ENCODE results near the gene SEPTIN3.

Gene SEPTIN3, protein sequence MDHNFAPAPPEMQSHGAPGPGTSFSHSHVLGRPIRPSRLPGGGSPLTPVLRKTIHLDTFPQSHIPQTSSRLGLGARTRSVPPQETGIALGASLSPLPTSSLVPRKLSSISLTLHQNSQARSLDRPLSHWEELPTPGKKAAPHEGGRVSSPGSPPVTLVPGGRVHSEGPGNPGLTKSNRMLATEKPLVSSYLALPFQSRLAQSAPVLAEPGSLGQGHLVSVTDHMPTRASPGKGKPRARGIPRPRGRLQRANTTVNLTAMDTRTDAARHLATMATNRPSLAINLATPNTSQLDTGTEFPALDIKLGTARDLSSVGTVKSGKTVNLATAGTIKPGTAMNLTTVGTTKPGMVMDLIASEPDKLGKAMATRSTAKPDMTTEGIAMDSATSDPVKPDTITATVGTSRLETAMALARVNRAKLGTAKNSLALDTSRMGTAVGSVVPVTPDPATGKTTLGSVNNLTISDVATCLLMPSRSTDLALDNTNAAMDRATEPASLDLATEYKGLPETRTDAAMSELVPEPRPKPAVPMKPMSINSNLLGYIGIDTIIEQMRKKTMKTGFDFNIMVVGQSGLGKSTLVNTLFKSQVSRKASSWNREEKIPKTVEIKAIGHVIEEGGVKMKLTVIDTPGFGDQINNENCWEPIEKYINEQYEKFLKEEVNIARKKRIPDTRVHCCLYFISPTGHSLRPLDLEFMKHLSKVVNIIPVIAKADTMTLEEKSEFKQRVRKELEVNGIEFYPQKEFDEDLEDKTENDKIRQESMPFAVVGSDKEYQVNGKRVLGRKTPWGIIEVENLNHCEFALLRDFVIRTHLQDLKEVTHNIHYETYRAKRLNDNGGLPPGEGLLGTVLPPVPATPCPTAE

DNA sequence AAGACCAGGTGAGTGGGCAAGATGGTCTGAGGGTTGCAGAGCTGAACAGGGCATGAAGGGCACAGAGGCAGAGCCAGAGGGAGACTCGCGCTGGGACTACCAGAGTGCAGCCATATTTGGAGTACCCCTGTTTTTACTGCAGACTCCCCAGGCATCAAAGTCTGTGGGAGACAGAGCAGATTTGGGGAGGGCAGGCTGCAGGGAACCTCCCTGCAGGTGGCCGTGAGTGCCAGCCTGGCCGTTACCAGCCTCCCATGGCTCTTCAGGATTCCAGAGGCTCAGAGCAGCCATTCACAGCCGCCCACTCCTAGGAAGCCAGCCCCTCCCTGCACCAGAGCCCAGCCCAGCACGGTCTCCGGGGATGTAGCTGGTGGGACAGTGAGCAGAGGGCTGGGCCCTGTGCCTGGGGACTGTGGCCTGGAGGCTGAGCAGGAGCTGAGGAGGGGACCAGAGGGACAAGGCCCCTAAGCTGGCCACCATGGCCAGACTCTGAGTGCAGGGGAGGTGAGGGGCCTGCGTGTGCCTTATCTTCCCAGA lies at the start of gene SEPTIN3:
Gene SEPTIN3 (plus strand): TSS at position 334 of the 537 bp plus-strand sequence. CDS start 2,050 bp downstream, outside the sequence.
- TF ChIP-seq, protein P1, sequence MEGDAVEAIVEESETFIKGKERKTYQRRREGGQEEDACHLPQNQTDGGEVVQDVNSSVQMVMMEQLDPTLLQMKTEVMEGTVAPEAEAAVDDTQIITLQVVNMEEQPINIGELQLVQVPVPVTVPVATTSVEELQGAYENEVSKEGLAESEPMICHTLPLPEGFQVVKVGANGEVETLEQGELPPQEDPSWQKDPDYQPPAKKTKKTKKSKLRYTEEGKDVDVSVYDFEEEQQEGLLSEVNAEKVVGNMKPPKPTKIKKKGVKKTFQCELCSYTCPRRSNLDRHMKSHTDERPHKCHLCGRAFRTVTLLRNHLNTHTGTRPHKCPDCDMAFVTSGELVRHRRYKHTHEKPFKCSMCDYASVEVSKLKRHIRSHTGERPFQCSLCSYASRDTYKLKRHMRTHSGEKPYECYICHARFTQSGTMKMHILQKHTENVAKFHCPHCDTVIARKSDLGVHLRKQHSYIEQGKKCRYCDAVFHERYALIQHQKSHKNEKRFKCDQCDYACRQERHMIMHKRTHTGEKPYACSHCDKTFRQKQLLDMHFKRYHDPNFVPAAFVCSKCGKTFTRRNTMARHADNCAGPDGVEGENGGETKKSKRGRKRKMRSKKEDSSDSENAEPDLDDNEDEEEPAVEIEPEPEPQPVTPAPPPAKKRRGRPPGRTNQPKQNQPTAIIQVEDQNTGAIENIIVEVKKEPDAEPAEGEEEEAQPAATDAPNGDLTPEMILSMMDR (IDR thresholded peaks at IDR 0.05; ENCODE audit: insufficient read depth, low read depth, low read length, missing control alignments), result no peak
- no peak for DNase-seq (ENCODE audit: low read depth)
- no peak within 1 kb of the TSS for H3K4me3 ChIP-seq (ENCODE audit: low read length)

DNA sequence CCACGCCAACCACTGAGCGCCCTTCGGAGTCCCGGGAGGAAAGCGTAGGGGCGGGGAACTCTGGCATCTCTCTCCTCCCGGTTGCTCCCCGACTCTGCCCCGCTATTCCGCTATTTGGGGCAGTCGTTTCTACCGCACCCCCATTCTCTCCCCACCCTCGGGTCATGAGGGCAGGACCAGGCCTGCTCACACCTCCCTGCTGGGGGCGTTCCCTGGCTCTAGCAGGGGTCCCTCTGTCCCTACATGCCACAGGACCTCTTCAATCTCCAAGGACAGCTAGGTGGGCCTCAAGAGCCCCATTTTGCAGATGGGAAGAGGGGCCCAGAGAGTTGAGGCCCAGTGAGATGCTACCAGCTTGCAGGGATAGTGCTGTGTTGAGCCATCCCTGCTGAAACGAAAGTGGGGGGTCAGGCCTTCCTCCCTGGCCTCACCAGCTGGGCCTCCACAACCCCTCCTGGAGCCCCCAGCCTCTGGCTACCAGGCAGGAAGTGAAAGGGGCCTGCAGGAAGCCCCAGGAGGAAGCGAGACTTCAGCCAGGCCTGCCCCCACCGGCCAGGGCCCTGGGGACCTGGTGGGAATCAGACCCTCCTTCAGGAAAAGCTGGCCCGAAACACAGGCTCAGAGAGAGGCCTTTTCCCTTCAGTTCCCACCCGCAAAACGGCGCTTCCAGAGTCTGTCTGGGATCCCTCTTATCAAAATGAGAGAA lies 48.8 kb upstream of the SEPTIN3 start:
- no peak overlapping the region for H3K4me3 ChIP-seq (ENCODE audit: low read length)
- TF ChIP-seq, protein P1 (IDR thresholded peaks at IDR 0.05; ENCODE audit: insufficient read depth, low read depth, low read length, missing control alignments), result no peak

DNA sequence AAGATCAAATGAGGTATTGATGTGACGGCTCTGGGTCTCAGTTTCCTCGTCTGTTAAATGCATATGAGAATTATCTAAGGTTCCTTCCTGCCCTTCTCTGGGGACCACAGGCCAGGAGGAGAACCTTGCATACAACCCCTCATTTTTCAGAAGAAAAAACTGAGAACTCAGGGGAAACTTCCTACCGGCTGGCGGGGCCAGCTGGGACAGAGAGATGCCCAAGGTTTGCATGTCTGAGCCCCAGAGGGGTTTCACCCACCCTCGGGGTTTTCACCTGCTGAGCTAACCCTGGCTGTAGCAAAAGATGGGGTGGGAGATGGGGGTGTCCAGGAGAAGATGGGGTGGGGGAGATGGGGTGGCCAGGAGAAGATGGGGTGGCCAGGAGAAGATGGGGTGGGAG lies 46.9 kb upstream of the SEPTIN3 start:
- H3K4me3 ChIP-seq (ENCODE audit: low read length), result no peak overlapping the region
- TF ChIP-seq, protein P1 (IDR thresholded peaks at IDR 0.05; ENCODE audit: insufficient read depth, low read depth, low read length, missing control alignments), result no peak
- no peak for DNase-seq (ENCODE audit: low read depth)

More for the DNA sequence above, 48.8 kb upstream of the SEPTIN3 start:
- no peak for DNase-seq (ENCODE audit: low read depth)

DNA sequence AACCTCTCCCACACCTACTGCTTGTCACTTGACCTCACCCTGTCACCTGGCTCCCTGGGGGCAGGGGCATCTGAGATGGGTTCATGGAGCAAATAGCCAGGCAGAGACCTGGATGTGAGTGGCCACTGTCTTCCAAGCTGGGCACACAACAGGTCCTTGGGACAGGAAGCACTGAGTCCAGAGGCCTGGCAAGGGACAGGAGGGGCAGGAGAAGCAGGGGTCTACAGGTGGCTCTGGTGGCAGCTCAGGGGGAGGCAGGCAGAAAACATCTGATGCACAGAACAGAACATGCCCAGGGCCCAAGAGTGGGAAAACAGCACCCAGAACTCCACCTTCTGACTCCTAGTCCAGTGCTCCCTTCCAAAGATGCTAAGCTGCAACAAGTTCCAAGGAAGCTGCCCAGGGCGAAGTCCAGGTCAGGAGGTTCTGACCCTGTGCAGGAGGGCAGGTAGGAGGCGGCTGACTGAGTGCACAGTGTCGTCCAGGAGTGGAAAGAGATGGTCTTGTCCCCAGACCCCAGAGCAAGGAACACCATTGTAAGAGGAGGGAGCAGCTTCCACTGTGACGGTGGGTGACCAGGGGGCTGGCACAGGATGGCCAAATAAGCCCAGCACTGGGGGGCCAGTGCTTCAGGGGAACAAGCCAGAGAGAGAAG lies 46.2 kb upstream of the SEPTIN3 start:
- H3K4me3 ChIP-seq (ENCODE audit: low read length), result no peak overlapping the region
- DNase-seq (ENCODE audit: low read depth), result no peak

DNA sequence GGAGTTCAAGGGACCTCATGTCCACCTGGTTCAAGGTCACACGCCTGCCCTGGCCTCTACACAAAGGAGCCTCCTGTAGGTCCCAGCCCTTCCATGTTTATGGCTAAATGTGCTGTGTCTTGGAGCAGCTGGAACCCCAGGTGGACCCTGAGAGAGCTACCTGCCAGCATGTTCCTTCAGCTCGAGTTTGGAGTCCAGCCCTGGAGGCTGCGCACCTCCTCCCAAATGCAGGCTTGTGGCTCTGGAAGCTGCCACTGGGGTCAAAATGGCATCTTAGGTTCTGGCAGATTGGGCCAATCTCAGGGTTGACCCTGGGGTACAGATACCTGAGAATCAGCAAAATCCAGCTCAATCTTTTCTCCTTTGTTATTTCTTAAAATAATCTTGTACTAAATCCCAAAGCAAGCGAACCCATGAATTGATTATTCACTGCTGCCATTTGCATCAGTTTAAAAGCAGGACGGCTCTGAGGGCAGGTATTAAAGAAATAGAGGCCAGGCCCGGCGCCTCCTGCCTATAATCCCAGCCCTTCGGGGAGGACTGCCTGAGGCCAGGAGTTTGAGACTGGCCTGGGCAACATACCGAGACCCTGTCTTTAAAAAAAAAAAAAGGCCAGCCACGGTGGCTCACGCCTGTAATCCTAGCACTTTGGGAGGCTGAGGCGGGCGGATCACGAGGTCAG lies 45.5 kb upstream of the SEPTIN3 start:
- TF ChIP-seq, protein P1 (IDR thresholded peaks at IDR 0.05; ENCODE audit: insufficient read depth, low read depth, low read length, missing control alignments), result no peak

More for the DNA sequence above, 46.2 kb upstream of the SEPTIN3 start:
- TF ChIP-seq, protein P1 (IDR thresholded peaks at IDR 0.05; ENCODE audit: insufficient read depth, low read depth, low read length, missing control alignments), result no peak

More for the DNA sequence above, 45.5 kb upstream of the SEPTIN3 start:
- no peak for DNase-seq (ENCODE audit: low read depth)
- H3K4me3 ChIP-seq (ENCODE audit: low read length), result no peak overlapping the region
